IMR-90 (cell line): ENCODE data around the gene SLC30A2. TPM values are rescaled to one million over a fixed set of nuclear protein-coding genes. Genes with fewer than 3 reads are reported as not detected.

Source experiments
- ATAC-seq: fragments of 200-7000 bp; cut with Tn5 transposase; 2 replicates; pipeline ENCODE4 v1.9.1; 2020; ENCODE audit warnings: low read depth, mild to moderate bottlenecking, moderate library complexity
- BruUV-seq: library from RNA; stranded (reverse); fragments of 400-500 nt; replicated peaks from 2 replicates; lab custom pipeline; 2021; lab: Mats Ljungman, UMichigan
- CTCF ChIA-PET: fragments of 300-600 bp; formaldehyde crosslinking; extraction: SDS; loops from one replicate; lab custom pipeline; 2021; ENCODE audit warnings: antibody characterized with exemption; lab: Yijun Ruan, JAX
- POLR2A ChIA-PET: fragments of 300-600 bp; sonication (Branson Sonifier 250); formaldehyde crosslinking; loops from one replicate; lab custom pipeline; 2022; ENCODE audit warnings: antibody characterized with exemption; ENCODE audit not compliant: unreplicated experiment; lab: Charles Lee
- DNase-seq: peaks from one replicate; pipeline ENCODE4 v3.0.0; 2013
- H2AFZ ChIP-seq: replicated peaks from 2 replicates; pipeline ENCODE3; 2013; ENCODE audit warnings: low read length, mild to moderate bottlenecking; ENCODE audit not compliant: poor library complexity
- H2AK5ac ChIP-seq: 2 replicates; pipeline ENCODE4 v1.6.1; 2013; ENCODE audit warnings: low read depth, low read length, inconsistent platforms
- H2AK9ac ChIP-seq: replicated peaks from 2 replicates; pipeline ENCODE3; 2013; ENCODE audit warnings: mild to moderate bottlenecking, low read depth, low read length, moderate library complexity; ENCODE audit not compliant: poor library complexity
- H2BK120ac ChIP-seq: 2 replicates; pipeline ENCODE4 v1.6.1; 2013; ENCODE audit warnings: low read depth, low read length, inconsistent platforms
- H2BK15ac ChIP-seq: 3 replicates; pipeline ENCODE4 v1.6.1; 2013; ENCODE audit warnings: low read depth, low read length, inconsistent platforms
- H2BK20ac ChIP-seq: 2 replicates; pipeline ENCODE4 v1.6.1; 2013; ENCODE audit warnings: low read depth, mild to moderate bottlenecking, inconsistent platforms, low read length, moderate library complexity
- H2BK5ac ChIP-seq: 2 replicates; pipeline ENCODE4 v1.6.1; 2013; ENCODE audit warnings: mild to moderate bottlenecking, low read depth, low read length, inconsistent platforms; ENCODE audit not compliant: poor library complexity, severe bottlenecking
- H3K14ac ChIP-seq: replicated peaks from 2 replicates; pipeline ENCODE4 v1.6.1; 2013; ENCODE audit warnings: low read depth, low read length, inconsistent platforms
- H3K18ac ChIP-seq: 2 replicates; pipeline ENCODE4 v1.6.1; 2013; ENCODE audit warnings: low read depth, low read length, control low read depth
- H3K23ac ChIP-seq: 2 replicates; pipeline ENCODE4 v1.6.1; 2013; ENCODE audit warnings: low read depth, low read length, inconsistent platforms
- H3K27ac ChIP-seq: 2 replicates; pipeline ENCODE4 v1.5.1; 2013; ENCODE audit warnings: mild to moderate bottlenecking, control low read depth, low read length; ENCODE audit not compliant: insufficient read depth
- H3K27me3 ChIP-seq: 2 replicates; pipeline ENCODE4 v1.6.1; 2013; ENCODE audit warnings: low read length; ENCODE audit not compliant: control insufficient read depth, insufficient read depth
- H3K36me3 ChIP-seq: 2 replicates; pipeline ENCODE4 v1.6.1; 2013; ENCODE audit warnings: low read length, mixed read lengths; ENCODE audit not compliant: control insufficient read depth, insufficient read depth
- H3K4ac ChIP-seq: 2 replicates; pipeline ENCODE4 v1.6.1; 2013; ENCODE audit warnings: low read depth, low read length, inconsistent platforms
- H3K4me1 ChIP-seq: 2 replicates; pipeline ENCODE4 v1.6.1; 2013; ENCODE audit warnings: low read length, mixed read lengths; ENCODE audit not compliant: control insufficient read depth, insufficient read depth
- H3K4me2 ChIP-seq: 2 replicates; pipeline ENCODE4 v1.6.1; 2013; ENCODE audit warnings: low read depth, mild to moderate bottlenecking, control low read depth, low read length, moderate library complexity
- H3K4me3 ChIP-seq: 2 replicates; pipeline ENCODE4 v1.5.1; 2013; ENCODE audit warnings: low read depth, mild to moderate bottlenecking, control low read depth, low read length, moderate library complexity; ENCODE audit not compliant: insufficient read depth
- H3K56ac ChIP-seq: 2 replicates; pipeline ENCODE4 v1.6.1; 2013; ENCODE audit warnings: low read length, inconsistent platforms; ENCODE audit not compliant: insufficient read depth; ENCODE audit errors: extremely low read depth
- H3K79me1 ChIP-seq, 2 experiments: 2 replicates each; pipeline ENCODE4 v1.6.1; 2013; ENCODE audit warnings: low read length in 2 of 2, inconsistent platforms in 1 of 2, low read depth in 1 of 2
- H3K9ac ChIP-seq: 2 replicates; pipeline ENCODE4 v1.6.1; 2013; ENCODE audit warnings: low read depth, low read length, control low read depth
- H3K9me1 ChIP-seq: 2 replicates; pipeline ENCODE4 v1.6.1; 2013; ENCODE audit warnings: low read length, inconsistent platforms; ENCODE audit not compliant: insufficient read depth
- H3K9me3 ChIP-seq: 2 replicates; pipeline ENCODE4 v1.6.1; 2013; ENCODE audit warnings: low read length; ENCODE audit not compliant: control insufficient read depth, insufficient read depth
- H4K20me1 ChIP-seq: 2 replicates; pipeline ENCODE4 v1.6.1; 2013; ENCODE audit warnings: low read length, inconsistent platforms; ENCODE audit not compliant: insufficient read depth
- H4K5ac ChIP-seq: 2 replicates; pipeline ENCODE4 v1.6.1; 2013; ENCODE audit warnings: mild to moderate bottlenecking, low read depth, low read length, control low read depth
- H4K8ac ChIP-seq, 2 experiments: 2 replicates each; pipeline ENCODE4 v1.6.1; 2013; ENCODE audit warnings: low read depth in 2 of 2, low read length in 2 of 2, control low read depth in 1 of 2, inconsistent platforms in 1 of 2
- H4K91ac ChIP-seq: 2 replicates; pipeline ENCODE4 v1.6.1; 2013; ENCODE audit warnings: low read depth, low read length, inconsistent platforms; ENCODE audit not compliant: insufficient read depth
- SMC3 ChIP-seq: fragments of 150-350 bp; IDR thresholded peaks from 2 replicates; pipeline ENCODE4 v1.6.1; 2016; ENCODE audit warnings: low read depth, mild to moderate bottlenecking, antibody characterized with exemption, low read length, moderate library complexity
- WGBS, 2 experiments: methylation state at CpG; one replicate each; pipeline versions ENCODE4 v1.1.5 to v1.1.7; 2013; ENCODE audit warnings: missing lambda C conversion rate in 2 of 2; ENCODE audit not compliant: insufficient read length in 1 of 2; ENCODE audit errors: extremely low coverage in 2 of 2; 5-methylcytosine and 5-hydroxymethylcytosine counted together
- dilution Hi-C: fragments of 300-500 bp; cut with HindIII; formaldehyde crosslinking; loops from one replicate; pipeline ENCODE4 v1.14.3; 2018; ENCODE audit warnings: low sequenced_read_pairs; ENCODE audit not compliant: unreplicated experiment
- in situ Hi-C: fragments of 300-500 bp; cut with MboI; formaldehyde crosslinking; loops from 3 replicates; pipeline ENCODE4 v1.14.3; 2019; ENCODE audit warnings: low sequenced_read_pairs, inconsistent platforms, mixed read lengths
- intact Hi-C: fragments of 100-400 bp; cut with micrococcal nuclease; formaldehyde crosslinking; loops from 2 replicates; pipeline ENCODE4 v1.10.0; 2022
- polyA plus RNA-seq, 3 experiments: library from polyadenylated mRNA; depleted of rRNA; stranded (reverse); fragments of >200 nt; gene quantifications; 2 replicates each; pipeline ENCODE4 v1.2.3, GENCODE V29; 2012; ENCODE audit warnings: low replicate concordance in 1 of 3
- total RNA-seq: library from RNA; depleted of rRNA; stranded (reverse); fragments of >200 nt; gene quantifications from 2 replicates; pipeline ENCODE4 v1.2.3, GENCODE V29; 2012
- TF ChIP-seq, protein P1 (sequence below): fragments of 150-350 bp; IDR thresholded peaks from 2 replicates; pipeline ENCODE4 v1.6.1; 2017; ENCODE audit warnings: mild to moderate bottlenecking, antibody characterized with exemption, low read length, low read depth

SLC30A2 gene
- total and polyA plus RNA-seq, 2 of the 4 experiments (the other 2 are of a cell fraction) = not detected

DNA sequence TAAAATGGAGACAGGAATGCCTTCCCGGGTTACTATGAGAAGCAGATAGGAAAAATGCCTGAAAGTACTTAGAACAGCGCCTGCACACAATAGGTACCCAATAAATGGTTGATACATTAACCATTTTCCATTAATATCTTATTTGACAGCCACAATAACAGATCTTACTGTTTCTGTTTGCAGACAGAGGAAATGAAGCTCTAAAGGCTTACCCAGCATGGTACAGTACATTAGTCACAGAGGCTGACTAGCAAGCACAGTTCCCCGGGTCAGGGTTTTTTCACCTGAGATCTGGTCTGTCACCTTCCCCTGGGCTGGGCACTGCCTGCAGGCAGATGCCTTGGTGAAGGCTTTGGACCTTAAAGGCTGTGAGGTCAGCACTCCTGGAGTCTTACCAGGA is 18.6 kb upstream of the SLC30A2 start:
- Histone ChIP-seq H4K8ac (no peak overlapping the region), H3K9me1 (no peaks in the 10 kb centered on the region), H3K79me1 (no peaks in the 10 kb centered on the region), H3K4ac (no peak overlapping the region), H2BK15ac (no peak overlapping the region), H3K18ac (no peak overlapping the region), H3K14ac (no peak overlapping the region), H4K5ac (no peak overlapping the region), H2BK120ac (no peak overlapping the region), H3K27ac (no peak overlapping the region), H4K20me1 (no peaks in the 10 kb centered on the region), H3K36me3 (no peaks in the 10 kb centered on the region), H3K4me3 (no peak overlapping the region), H2BK5ac (no peak overlapping the region), H2AK9ac (no peak overlapping the region), H2BK20ac (no peak overlapping the region), H3K9ac (no peak overlapping the region), H3K4me2 (no peak overlapping the region), H2AK5ac (no peak overlapping the region), H3K23ac (no peak overlapping the region), H2AFZ (no peak overlapping the region), H3K9me3 (no peaks in the 10 kb centered on the region), H3K4me1 (no peaks in the 10 kb centered on the region), H3K56ac (no peak overlapping the region), H3K27me3 (peaks cover 76% of the 10 kb centered on the region), H4K91ac (no peak overlapping the region)
- dilution Hi-C loops = no loop called here
- TF ChIP-seq SMC3 = no peak
- TF ChIP-seq, protein P1, sequence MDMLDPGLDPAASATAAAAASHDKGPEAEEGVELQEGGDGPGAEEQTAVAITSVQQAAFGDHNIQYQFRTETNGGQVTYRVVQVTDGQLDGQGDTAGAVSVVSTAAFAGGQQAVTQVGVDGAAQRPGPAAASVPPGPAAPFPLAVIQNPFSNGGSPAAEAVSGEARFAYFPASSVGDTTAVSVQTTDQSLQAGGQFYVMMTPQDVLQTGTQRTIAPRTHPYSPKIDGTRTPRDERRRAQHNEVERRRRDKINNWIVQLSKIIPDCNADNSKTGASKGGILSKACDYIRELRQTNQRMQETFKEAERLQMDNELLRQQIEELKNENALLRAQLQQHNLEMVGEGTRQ = no peak
- DNase-seq (no peak), ATAC-seq (no peak)
- intact Hi-C loops = no loop called here
- in situ Hi-C loops = no loop called here
- 58% methylated on average over 2 of the region's 3 CpGs; no CpG with 5 or more reads in 1 of the 2 experiments for WGBS, 2 experiments
- ChIA-PET POLR2A (no interaction called here), CTCF (no interaction called here)
- no TSS peak for BruUV-seq
